Pericardium fibroblast (primary cell): Measurements from ENCODE around the gene B4GALNT1. TPM values are rescaled to one million over a fixed set of nuclear protein-coding genes. Genes with fewer than 3 reads are reported as not detected.

Experiments used
- total RNA-seq: library from RNA; depleted of rRNA; stranded (reverse); fragments of >200 nt; gene quantifications from 2 replicates; pipeline ENCODE4 v1.2.3, GENCODE V29; 2015

Gene B4GALNT1
- total RNA-seq = 0.17 TPM in 1 of 2 replicates, not detected in the other

DNA sequence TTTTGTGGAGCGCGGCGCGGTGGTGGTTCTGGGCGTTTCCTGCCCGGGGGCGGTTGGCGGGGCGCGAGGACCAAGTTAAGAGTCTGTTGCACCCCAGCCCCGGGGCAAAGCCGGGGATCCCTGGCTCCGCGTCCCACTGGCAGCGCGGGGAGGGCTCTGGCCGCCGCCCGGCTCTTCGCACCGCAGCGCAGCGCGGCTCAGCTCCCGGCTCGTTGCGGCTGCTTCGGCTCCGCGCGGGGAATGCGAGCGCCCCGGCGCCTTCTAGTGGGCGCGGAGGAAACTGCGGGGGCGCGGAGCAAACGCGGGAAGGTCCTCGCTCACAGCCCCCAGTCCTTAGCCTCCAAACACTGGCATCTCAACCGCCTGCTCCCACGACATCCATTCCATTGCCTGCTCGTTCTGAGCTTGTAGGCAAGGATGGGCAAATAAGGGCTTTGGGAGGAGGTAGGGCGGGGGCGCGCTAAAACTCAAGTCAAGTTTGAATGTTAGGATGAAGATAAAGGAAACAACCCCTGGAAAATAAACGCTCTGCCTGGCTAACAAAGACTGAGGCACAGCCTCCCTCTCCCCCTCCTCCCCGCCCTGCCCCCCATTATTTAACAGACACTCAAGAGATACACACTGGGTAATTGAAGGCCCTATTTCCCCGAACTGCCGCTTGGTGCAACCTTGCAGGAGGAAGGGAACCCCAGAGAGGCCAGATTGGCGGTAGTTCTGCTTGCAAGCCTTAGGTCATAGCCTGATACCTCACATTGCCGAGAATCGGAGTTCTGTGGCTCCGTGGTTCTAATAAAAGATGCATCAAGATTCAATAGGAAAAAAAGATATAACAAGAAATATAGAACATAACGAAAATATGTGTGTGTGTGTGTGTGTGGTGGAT, at the start of gene B4GALNT1:
Gene B4GALNT1, minus strand, starts transcription at position 244 of the 883 bp plus-strand sequence. CDS start 1,069 bp downstream, outside the sequence.

DNA sequence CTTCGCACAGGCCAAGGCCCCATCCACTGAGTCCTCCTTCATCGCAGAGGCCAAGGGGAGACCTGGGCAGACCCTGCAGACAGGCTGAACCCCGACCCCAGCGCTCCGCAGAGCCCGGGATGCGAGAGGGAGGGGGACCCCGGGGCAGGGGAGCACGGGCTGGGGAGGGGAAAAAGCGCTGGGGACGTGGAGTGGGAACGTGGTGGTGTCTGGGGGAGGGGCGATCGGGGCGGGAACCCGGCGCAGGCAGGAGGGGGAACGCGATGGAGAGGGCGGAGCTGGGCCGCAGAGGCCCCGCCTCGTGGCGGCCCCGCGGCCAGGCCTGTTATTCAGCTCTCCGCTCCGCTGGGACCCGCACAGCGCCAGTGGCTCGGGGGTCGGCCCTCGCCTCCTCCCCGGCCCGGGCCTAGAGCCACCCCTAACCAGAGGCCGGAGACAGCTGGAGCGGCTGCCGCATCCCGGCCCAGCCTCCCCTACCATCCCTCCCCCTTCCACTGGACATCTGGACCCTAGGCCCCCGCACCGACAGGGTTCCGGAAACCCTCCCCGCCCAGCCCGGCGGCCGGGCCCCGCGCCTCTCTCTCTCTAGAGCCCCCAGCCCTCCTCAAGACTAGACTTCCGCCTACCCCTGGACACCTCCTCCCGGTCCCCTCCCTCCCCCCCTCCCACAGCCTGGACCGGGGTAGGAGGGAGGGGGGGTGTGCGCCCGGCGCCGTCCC, 21.7 kb downstream of the B4GALNT1 start, which contains the start of gene ARHGEF25:
Gene ARHGEF25, plus strand, starts transcription at position 328 of the 719 bp plus-strand sequence. CDS start 460 bp downstream, outside the sequence.

GRCh38 chr12:57604454-57604991, 28.5 kb downstream of the B4GALNT1 start, which contains the start of gene DTX3:
Gene DTX3, plus strand, starts transcription at chr12:57604824. Its CDS starts 1,694 bp downstream, at chr12:57606518.

GRCh38 chr12:57590864-57591781, 41.9 kb downstream of the B4GALNT1 start, which contains the start of gene PIP4K2C:
Gene PIP4K2C, plus strand, starts transcription at chr12:57591192. Its CDS starts 98 bp downstream, at chr12:57591290.

Other genes with a start within 250 kb of the B4GALNT1 start
- 17.7 and 29.1 TPM in 2 replicates for gene R3HDM2, start 202.2 kb downstream of the B4GALNT1 start, total RNA-seq
- 0.09 TPM in 1 of 2 replicates, not detected in the other for gene INHBC, start 198.4 kb downstream of the B4GALNT1 start, total RNA-seq
- 7.0 and 7.2 TPM in 2 replicates for gene INHBE, start 177.9 kb downstream of the B4GALNT1 start, total RNA-seq
- gene GLI1, start 173.4 kb downstream of the B4GALNT1 start, total RNA-seq = 0.68 and 1.3 TPM in 2 replicates
- gene ARHGAP9, start 153.3 kb downstream of the B4GALNT1 start, total RNA-seq = 0.23 TPM in 1 of 2 replicates, not detected in the other
- gene MARS1, start 145.1 kb downstream of the B4GALNT1 start, total RNA-seq = 101 and 103 TPM in 2 replicates
- gene DDIT3, start 112.7 kb downstream of the B4GALNT1 start, total RNA-seq = 51.3 and 55.1 TPM in 2 replicates
- 5.1 and 8.8 TPM in 2 replicates for gene MBD6, start 110.4 kb downstream of the B4GALNT1 start, total RNA-seq
- gene DCTN2, start 86.0 kb downstream of the B4GALNT1 start, total RNA-seq = 155 and 186 TPM in 2 replicates
- gene KIF5A, start 83.2 kb downstream of the B4GALNT1 start, total RNA-seq = 0.17 TPM in 1 of 2 replicates, not detected in the other
- gene PIP4K2C, start 42.0 kb downstream of the B4GALNT1 start, total RNA-seq = 7.4 and 7.6 TPM in 2 replicates
- gene DTX3, start 28.4 kb downstream of the B4GALNT1 start, total RNA-seq = 6.6 and 8.6 TPM in 2 replicates
- 10.4 and 10.8 TPM in 2 replicates for gene ARHGEF25, start 21.8 kb downstream of the B4GALNT1 start, total RNA-seq
- 191 and 216 TPM in 2 replicates for gene OS9, start 60.9 kb upstream of the B4GALNT1 start, total RNA-seq
- gene AGAP2, start 105.5 kb upstream of the B4GALNT1 start, total RNA-seq = under 0.01 and 0.23 TPM in 2 replicates
- 60.6 and 72.7 TPM in 2 replicates for gene TSPAN31, start 111.8 kb upstream of the B4GALNT1 start, total RNA-seq
- gene CDK4, start 119.1 kb upstream of the B4GALNT1 start, total RNA-seq = 203 and 231 TPM in 2 replicates
- 1.8 and 3.6 TPM in 2 replicates for gene MARCHF9, start 121.9 kb upstream of the B4GALNT1 start, total RNA-seq
- 0.68 and 1.6 TPM in 2 replicates for gene CYP27B1, start 133.9 kb upstream of the B4GALNT1 start, total RNA-seq
- gene METTL1, start 138.9 kb upstream of the B4GALNT1 start, total RNA-seq = 8.5 and 20.0 TPM in 2 replicates
- 5.4 and 7.7 TPM in 2 replicates for gene EEF1AKMT3, start 139.4 kb upstream of the B4GALNT1 start, total RNA-seq
- 13.6 and 18.3 TPM in 2 replicates for gene TSFM, start 149.6 kb upstream of the B4GALNT1 start, total RNA-seq
- gene AVIL, start 185.5 kb upstream of the B4GALNT1 start, total RNA-seq = 1.8 and 3.6 TPM in 2 replicates
- gene CTDSP2, start 213.5 kb upstream of the B4GALNT1 start, total RNA-seq = 151 and 175 TPM in 2 replicates